DMS79 (cell line): ENCODE data around the gene PLCD4.
A peak's percentile ranks its signal among the peaks of the same experiment; 100 is the strongest.

Source experiments
- DNase-seq: peaks from one replicate; lab custom pipeline; 2025; lab: John Stamatoyannopoulos, UW

Gene PLCD4

DNA sequence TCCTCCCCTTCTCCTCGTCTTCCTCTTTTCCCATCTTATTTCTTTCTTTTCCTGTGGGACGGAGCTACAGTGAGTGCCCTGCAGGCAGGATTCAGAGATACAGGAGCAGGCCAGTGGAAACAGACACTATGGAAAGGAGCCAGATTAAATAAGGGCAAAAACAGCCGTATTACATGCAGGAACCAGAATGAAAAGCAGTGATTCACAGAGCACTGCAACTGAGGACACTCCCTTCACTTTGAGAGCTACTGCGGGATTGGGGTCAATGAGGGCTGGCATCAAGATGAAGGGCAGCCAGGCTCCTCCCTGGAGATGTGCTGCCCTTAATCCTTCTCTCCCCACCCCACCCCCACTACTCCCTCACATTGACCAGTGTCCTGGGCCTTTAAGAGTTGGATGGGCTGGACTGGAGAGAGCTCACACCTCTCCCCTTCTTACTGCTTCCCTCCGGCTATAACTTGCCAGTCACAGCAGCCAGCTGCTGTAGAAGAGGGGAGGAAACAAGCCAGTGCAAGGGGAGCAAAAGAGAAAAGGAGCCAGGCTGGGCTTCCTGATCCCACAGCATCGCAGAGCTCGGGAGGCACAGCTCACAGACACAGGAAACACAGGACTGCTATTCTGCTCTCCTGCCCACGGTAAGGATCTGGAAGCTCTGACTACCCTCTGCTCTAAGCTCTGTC, at the start of gene PLCD4:
TSS of gene PLCD4 (plus strand) at position 464 of the 680 bp plus-strand sequence. CDS start 7,841 bp downstream, outside the sequence.
- DNase-seq, result no peak

- DNase-seq, result no peak
Observed at GRCh38 chr2:218557941-218558340, 49.8 kb upstream of the PLCD4 start.

- DNase-seq, result no peak
Observed at GRCh38 chr2:218558986-218559385, 48.7 kb upstream of the PLCD4 start.

GRCh38 chr2:218564056-218564455, 43.6 kb upstream of the PLCD4 start:
- DNase-seq, result no peak

DNA sequence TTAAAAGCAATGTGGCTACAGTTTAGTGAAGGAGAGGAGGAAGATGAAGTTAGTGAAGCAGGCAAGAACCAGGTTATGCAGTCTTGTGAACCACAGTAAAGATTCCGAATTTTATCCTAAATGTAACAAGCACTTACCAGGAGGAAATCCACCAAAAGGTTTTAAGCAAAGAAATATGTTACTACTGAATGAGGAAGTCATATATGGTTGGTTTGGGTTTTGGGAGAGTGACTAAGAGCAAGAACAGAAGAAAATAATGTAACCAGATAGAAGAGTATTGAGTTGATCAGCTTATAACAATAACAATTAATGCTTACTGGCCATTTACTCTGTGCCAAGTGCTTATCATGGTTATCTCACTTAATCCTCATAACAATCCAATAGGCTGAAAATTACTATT, 41.4 kb upstream of the PLCD4 start:
- no peak for DNase-seq

- DNase-seq, result peak; percentile 62
Observed at GRCh38 chr2:218567797-218568189, 39.9 kb upstream of the PLCD4 start.

GRCh38 chr2:218568190-218569037, 39.3 kb upstream of the PLCD4 start, which contains the start of the genes CNOT9 and USP37:
TSS of gene CNOT9 (plus strand) at chr2:218568839. CDS start at chr2:218568955, 116 bp downstream.
TSS of gene USP37 (minus strand) at chr2:218568351. CDS start at chr2:218558653, 9,698 bp downstream.
- peak; percentile 92 for DNase-seq

GRCh38 chr2:218569038-218569431, 38.7 kb upstream of the PLCD4 start:
- no peak for DNase-seq

DNA sequence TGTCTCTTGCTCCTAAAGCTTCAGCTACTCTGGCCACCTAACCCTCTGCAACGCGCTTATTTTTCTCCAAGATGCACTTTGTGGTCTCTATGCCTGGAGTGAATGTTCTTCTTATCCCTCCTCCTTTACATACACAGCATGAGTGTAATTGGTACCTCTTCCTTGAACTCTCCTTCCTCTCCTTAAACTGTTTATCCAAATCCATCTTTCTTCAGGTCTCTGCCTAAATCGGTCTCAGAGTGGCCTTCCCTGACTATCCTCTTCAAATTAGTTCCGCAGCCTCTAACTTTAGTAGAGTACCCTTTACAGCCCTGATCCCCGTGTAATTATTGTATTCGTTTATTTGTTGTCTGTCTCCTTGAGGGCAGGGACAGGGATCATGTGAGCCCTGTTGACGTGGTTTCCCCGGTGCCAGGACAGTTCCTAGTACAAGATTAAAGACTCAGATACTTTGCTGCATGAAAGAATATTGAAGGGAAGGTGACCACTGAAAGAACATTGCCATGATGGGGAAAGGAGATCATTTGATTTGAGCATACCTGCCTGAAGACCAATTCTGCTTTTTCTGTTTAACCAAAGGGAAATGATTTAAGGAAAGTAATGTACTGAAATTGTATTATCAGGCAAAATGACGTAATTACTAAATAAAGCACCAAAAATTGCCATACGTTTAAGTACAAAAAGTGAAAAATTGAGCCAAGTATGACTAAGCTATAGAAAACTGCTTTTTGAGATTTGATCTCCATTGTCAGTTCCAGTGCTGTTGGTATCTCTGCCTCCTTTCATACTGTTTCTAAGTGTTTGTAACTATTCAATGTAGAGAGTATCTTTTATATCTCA, 37.8 kb upstream of the PLCD4 start:
- DNase-seq, result peak; percentile 11

DNA sequence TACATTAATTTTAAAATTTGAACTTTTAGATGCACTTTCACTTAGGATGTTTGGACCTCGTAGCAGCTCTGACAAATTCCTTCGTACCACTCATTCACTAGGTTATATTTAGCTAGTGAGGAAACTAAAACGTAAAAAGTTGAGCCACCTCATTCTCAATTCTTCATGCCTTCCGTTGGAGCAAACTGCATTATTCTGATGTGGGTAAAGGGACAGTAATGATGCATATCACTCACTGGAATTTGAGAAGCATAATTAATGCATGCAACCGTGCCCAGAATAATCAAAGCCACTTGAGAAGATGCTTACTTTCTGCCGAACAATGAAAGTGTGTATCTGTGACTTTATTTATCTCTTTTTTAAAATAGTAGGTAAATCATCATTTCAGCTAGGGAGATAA, 36.8 kb upstream of the PLCD4 start:
- no peak for DNase-seq

DNA sequence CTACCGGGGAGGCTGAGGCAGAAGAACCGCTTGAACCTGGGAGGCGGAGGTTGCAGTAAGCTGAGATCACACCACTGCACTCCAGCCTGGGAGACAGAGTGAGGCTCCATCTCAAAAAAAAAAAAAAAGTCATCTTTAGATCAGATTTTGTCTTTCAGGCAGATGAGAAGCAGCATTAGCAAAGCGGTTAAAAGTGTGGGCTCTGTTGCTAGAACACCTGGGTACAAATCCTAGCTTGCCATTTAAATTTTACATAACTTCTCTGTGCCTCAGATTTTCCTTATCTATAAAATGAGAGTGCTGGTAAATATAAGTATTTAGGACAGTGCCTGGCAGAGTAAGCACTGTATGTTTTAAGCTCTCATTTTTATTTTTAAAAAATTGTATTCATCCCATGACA, 30.8 kb upstream of the PLCD4 start:
- no peak for DNase-seq

GRCh38 chr2:218577482-218578220, 30.0 kb upstream of the PLCD4 start:
- DNase-seq, result no peak

- no peak for DNase-seq
Observed at GRCh38 chr2:218578272-218578877, 29.3 kb upstream of the PLCD4 start.

DNA sequence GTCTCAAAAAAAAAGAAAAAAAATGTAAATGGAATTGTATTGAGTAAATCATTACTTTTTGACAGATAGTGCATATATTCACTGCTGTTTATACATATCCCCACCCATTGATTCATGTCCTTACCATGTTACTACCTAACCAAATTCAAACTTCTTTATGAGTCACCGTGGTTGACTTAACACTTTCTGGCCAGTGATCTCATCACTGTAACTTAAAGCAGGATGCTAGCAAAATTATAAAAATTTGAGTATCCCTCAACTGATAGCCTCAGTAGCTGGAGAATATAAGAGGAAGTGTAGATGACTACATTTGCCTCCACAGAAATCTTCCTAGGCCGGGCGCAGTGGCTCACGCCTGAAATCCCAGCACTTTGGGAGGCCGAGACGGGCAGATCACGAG, 25.6 kb upstream of the PLCD4 start:
- DNase-seq, result no peak

- no peak for DNase-seq
Observed at GRCh38 chr2:218583983-218584850, 23.5 kb upstream of the PLCD4 start.

DNA sequence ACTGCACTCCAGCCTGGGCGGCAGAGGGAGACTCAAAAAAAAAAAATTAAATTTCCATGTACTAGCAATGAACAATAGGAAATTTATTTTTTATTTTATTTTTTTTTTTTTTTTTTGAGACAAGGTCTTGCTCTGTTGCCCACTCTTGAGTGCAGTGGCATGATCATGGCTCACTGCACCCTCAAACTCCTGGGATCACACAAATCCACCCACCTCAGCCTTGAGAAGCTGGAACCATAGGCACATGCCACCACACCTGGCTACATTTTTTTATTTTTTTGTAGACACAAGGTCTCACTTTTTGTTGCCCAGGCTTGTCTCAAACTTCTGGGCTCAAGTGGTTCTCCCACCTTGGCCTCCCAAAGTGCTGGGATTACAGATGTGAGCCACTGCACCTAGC, 22.2 kb upstream of the PLCD4 start:
- DNase-seq, result no peak

DNA sequence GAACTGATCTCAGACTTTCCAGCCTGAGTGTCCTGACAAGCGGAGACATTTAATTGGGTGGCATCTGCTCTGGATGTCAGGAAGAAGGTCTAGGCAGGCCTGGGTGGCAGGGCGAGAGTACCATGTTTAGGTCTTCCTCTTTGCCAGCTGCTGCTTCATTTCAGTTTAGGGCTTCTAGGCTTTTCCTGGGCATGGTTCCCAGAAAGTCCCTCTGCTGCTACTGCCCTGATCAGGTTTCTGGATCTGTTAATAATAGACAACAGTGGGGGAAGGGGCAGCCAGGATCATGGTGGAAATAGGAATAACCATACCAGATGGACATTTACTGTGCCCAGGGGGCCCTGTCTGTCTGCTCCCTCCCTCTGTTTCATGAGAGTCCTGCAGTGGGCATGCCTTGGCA, 2.3 kb upstream of the PLCD4 start:
- DNase-seq, result no peak

- DNase-seq, result no peak
Observed at GRCh38 chr2:218615868-218616315, 8.2 kb downstream of the PLCD4 start.

- DNase-seq, result no peak
Observed at GRCh38 chr2:218618102-218618860, 10.6 kb downstream of the PLCD4 start.
